HG02798 (cell line): ENCODE measurements around the gene RIN3.

Experiments used
- ATAC-seq: cut with Tn5 transposase; IDR thresholded peaks from one replicate; pipeline ENCODE4 v1.9.1; 2021; ENCODE audit warnings: mild to moderate bottlenecking; ENCODE audit not compliant: unreplicated experiment, poor library complexity

Gene RIN3

GRCh38 chr14:92726933-92727262 is 213.3 kb downstream of the RIN3 start:
- ATAC-seq = no peak

DNA sequence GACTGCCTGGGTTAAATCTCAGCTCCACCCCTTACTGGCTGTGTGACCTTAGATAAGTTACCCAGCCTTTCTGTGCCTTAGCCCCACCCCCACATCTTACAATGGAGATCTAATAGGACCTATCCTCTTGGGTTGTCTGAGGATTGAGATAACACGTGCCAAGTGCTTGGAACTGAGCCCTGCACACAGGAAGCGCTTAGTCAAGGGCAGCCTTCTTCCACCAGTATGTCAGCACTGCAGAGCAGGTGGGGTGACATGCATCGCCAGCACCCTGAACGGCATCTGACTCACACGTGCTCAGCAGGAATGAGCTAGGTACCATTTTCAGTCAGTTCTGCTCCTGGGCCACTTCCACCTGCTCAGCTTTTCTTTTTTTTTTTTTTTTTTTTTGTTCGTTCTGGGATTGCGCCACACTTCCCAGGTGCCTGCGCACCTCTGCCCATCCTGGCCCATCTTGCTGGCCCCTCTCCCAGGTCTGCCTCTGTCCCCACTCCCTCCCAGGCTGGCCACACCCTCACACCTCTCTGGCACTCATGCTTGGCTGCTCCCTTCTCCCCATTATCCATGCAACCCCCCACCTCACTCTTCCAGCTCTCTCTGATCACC is 215.3 kb downstream of the RIN3 start:
- ATAC-seq = peak; percentile 51

DNA sequence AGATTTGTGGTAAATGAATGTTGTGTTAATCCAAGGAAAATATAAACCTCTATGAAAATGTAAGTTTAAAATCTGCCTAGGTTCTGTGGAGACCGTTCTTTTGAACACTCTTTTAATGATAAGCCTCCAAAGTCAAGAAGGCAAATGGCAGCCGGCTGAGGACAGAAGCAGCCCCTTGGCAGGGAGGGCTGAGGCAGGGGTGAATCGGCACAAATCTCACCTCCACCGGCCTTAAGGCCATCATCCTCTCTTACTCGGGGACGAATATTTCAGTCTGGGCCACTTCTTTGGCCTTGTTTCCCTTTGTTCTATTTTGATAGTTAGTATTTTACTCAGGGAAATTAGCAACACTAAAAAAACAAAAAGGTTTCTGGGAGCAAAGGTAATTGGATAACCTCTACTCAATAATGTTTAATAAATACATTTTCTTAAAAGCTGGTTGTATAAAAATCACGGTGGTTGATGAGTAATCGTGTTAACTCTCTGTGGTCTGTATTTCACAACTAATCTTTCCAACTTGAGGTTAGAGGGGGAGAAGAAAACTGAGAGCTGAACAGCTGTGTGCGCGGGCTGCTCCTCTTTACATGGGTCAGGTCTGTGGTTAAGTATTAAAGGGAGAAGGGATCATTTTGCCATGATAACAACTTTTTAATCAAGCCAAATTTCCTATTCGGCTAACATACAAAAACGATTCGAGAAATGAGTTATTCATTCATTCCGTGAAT is 216.2 kb downstream of the RIN3 start:
- ATAC-seq = peak; percentile 86

- no peak for ATAC-seq
Observed at GRCh38 chr14:92731622-92732115, 218.1 kb downstream of the RIN3 start.

DNA sequence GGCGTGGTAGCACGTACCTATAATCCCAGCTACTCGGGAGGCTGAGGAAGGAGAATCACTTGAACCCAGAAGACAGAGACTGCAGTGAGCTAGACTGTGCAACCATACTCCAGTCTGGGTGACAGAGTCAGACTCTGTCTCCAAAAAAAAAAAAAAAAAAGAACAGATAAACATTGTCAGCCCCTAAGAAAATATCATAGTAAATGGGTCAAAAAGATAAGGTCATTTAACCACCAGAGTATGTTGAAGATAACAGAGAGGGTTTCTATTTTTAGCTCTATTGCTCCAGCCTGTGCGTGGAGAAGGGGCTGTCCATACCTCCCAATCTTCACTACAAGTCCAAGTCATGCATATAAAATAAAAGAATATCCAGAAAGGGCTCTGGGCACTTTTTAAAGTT is 219.4 kb downstream of the RIN3 start:
- no peak for ATAC-seq

DNA sequence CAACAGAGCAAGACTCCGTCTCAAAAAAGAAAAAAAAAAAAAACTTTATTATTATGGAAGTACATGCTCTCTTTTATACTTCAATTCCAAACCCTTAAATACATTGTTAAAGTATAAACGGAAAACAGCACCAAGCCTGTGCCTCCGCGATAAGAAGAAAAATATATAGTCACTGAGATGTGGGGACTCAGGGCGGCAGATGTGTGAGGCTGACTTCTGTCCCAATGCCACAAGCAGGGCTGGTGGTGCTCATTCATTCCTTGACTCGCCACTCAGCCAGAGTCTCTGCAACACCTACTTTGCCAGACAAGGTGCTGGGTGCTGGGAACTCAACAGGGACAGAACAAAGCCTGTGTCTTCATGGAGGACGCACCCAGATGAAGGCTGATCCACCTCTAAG is 221.0 kb downstream of the RIN3 start:
- no peak for ATAC-seq

- ATAC-seq = no peak
Observed at GRCh38 chr14:92735344-92735743, 221.8 kb downstream of the RIN3 start.

DNA sequence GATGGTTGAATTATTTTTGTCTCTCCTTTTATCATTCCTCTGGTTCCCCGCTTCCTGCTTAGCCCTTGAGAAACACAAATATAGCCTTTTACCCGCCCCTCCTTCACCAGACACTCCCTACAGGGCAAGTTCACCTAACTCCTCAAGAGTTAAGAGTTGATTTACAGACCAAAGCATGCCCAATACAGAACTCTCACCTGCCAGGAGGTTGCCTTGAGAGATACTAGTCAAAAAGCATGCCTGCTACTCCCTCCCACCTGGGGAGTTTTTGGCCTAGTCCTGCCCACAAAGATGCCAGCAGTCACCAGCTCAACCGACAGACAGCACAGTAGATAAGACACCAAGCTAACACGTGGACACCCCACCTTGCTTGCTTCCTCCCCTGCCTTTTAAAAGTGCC is 223.6 kb downstream of the RIN3 start:
- no peak for ATAC-seq

- ATAC-seq = no peak
Observed at GRCh38 chr14:92737619-92738188, 224.1 kb downstream of the RIN3 start.
